ENCODE measurements around the gene STK10. TPM values are rescaled to one million over a fixed set of nuclear protein-coding genes. Genes with fewer than 3 reads are reported as not detected.

The STK10 gene
- total RNA-seq, 1 donor from 2014 or later: 79.8 TPM

- DNase-seq (ENCODE audit: extremely low read depth, low read depth, low spot score): peak; percentile 23
Measured at GRCh38 chr5:172111852-172112225, 76.2 kb downstream of the STK10 start.

- DNase-seq (ENCODE audit: extremely low read depth, low read depth, low spot score): no peak
Measured at GRCh38 chr5:172110921-172111851, 76.8 kb downstream of the STK10 start.

- DNase-seq (ENCODE audit: extremely low read depth, low read depth, low spot score): no peak
Measured at GRCh38 chr5:172110260-172110815, 77.7 kb downstream of the STK10 start.

GRCh38 chr5:172109749-172110148 lies 78.3 kb downstream of the STK10 start:
- DNase-seq (ENCODE audit: extremely low read depth, low read depth, low spot score): no peak

GRCh38 chr5:172107571-172107970 lies 80.5 kb downstream of the STK10 start:
- no peak for DNase-seq (ENCODE audit: extremely low read depth, low read depth, low spot score)

GRCh38 chr5:172106511-172107356 lies 81.3 kb downstream of the STK10 start:
- DNase-seq (ENCODE audit: extremely low read depth, low read depth, low spot score): no peak

- DNase-seq (ENCODE audit: extremely low read depth, low read depth, low spot score): no peak
Measured at GRCh38 chr5:172105811-172106210, 82.2 kb downstream of the STK10 start.

- DNase-seq (ENCODE audit: extremely low read depth, low read depth, low spot score): no peak
Measured at GRCh38 chr5:172104801-172105701, 83.0 kb downstream of the STK10 start.

GRCh38 chr5:172104021-172104420 lies 84.0 kb downstream of the STK10 start:
- DNase-seq (ENCODE audit: extremely low read depth, low read depth, low spot score): no peak

- DNase-seq (ENCODE audit: extremely low read depth, low read depth, low spot score): peak; percentile 41
Measured at GRCh38 chr5:172102913-172103626, 85.0 kb downstream of the STK10 start.

- no peak for DNase-seq (ENCODE audit: extremely low read depth, low read depth, low spot score)
Measured at GRCh38 chr5:172102218-172102870, 85.7 kb downstream of the STK10 start.

GRCh38 chr5:172101547-172102217 lies 86.3 kb downstream of the STK10 start:
- no peak for DNase-seq (ENCODE audit: extremely low read depth, low read depth, low spot score)

GRCh38 chr5:172098883-172099282 lies 89.1 kb downstream of the STK10 start:
- DNase-seq (ENCODE audit: extremely low read depth, low read depth, low spot score): no peak

- DNase-seq (ENCODE audit: extremely low read depth, low read depth, low spot score): no peak
Measured at GRCh38 chr5:172098046-172098445, 90.0 kb downstream of the STK10 start.

- no peak for DNase-seq (ENCODE audit: extremely low read depth, low read depth, low spot score)
Measured at GRCh38 chr5:172097356-172097755, 90.7 kb downstream of the STK10 start.

- DNase-seq (ENCODE audit: extremely low read depth, low read depth, low spot score): no peak
Measured at GRCh38 chr5:172096207-172096940, 91.7 kb downstream of the STK10 start.

- DNase-seq (ENCODE audit: extremely low read depth, low read depth, low spot score): no peak
Measured at GRCh38 chr5:172095368-172096206, 92.4 kb downstream of the STK10 start.
